Iris pigment epithelial cell (primary cell): Measurements from ENCODE around the gene KIF1A.

Experiments used
- DNase-seq: peaks from one replicate; pipeline ENCODE4 v3.0.0-alpha.2; 2011; ENCODE audit warnings: low read depth

Gene KIF1A

DNA sequence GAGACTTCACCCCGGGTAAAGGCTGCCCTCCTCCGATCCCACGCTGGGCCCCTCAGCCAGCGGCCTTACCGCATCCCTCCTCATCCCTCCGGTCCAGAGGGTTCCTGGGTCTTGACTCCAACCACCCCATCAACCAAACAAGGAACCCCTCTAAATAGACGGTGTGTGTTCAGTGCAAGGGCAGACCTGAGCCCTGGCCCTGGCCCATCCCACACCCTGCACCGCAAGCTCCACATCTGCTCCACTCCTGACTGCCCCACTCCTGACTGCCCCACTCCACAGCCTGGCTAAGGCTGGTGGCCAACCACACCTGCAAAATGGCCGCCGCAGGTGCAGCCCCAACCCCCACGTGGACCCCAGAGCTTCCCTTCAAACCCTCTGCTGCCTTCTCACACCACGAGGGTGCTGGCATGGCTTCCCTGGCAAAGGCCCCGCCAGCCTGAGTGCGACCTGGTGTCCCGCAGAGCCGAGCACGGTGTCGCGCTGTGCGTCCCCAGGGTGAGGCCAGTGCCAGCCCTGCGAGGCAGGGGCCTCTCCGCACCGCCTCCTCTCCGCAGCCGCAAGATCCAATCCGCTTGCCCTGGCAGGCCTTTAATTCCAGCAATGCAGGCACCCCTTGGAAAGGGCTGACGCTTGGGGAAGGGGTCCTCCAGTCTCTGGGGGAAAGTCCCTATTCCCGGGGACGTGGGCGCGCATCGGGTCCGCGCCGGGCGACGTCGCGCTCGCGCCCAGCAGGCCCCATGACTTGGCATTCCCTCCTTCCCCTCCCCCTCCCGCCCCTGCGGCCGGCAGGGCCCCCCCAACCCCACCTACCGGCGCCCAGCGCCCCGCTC, 1.5 kb downstream of the KIF1A start:
- no peak for DNase-seq

DNA sequence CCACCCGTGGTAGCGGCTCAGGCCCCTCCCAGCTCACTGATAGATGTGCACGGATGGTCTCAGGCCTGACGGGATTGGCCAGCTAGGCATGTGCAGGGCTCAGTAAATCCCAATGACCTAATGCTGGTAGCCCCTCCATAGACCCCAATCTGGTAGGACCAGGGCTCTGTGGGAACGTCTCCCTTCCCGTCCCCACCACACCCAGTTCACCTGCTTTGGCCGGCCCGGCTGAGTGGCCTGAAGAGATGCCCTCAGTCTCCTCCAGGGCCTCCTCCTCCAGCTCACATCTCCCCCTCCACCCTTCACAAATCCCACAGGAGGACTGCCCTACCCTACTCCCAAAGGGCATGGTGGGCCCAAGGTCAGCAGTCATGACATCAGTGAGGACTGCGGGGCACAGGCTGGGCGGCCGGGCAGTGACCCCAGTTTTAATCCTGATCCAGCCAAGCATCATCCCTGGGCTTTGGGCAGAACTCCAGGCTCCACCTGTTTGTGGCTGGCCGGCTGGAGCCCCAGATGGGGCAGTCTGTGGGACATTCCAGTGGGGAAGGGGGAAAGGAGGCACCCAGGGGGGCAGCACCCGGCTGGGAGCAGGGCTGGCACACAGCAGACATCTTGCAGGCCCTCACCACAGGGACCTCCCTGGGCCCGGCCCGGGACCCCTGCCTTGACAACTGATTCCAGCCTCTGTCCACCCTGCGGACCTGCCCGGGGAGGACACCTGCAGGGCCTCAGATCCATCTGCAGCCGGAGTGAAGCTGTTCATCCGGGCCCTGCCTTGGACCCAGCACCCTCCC, 2.3 kb downstream of the KIF1A start:
- DNase-seq, result no peak

DNA sequence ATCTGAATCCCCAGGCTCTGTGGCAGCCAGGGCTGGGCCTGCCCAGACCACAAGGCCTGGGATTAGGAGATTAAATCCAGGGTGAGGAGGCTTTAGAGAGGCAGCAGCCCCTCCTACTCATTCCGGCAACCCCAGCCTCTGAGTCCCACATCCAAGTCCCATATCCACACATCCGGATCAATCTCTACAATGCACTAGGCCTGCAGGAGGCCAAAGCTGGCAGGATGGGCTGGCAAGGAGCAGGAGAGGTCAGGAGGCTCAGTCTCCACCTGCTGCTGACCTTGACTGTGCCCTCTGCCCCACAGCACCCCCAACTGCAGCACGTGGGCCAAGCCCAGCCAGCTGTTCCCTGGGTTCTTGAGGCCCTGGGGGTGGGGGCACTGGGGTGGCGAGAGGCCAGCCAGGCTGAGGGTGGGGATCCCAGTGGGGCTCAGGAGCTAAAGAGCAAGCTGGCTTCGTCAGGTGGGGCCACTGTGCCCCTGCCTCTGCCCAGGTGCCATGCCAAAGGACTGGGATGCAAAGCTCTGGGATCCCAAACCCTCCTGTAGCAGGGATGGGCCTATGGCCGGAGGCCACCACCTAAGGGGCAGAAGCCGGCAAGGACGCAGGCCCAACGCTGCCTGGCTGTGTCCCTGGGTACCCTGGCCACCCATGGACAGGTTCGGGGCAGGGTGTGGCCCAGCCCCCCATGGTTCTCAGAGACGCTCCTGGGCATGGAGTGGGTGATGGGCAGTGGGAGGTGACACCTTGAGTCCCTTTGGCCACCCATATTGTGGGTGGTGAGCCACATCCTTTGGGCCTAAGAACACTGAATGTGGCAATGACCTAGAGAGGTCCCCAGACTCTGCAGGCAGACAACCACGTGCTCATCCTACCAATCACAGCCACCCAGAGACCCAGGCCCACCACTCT, 3.2 kb downstream of the KIF1A start:
- no peak for DNase-seq

DNA sequence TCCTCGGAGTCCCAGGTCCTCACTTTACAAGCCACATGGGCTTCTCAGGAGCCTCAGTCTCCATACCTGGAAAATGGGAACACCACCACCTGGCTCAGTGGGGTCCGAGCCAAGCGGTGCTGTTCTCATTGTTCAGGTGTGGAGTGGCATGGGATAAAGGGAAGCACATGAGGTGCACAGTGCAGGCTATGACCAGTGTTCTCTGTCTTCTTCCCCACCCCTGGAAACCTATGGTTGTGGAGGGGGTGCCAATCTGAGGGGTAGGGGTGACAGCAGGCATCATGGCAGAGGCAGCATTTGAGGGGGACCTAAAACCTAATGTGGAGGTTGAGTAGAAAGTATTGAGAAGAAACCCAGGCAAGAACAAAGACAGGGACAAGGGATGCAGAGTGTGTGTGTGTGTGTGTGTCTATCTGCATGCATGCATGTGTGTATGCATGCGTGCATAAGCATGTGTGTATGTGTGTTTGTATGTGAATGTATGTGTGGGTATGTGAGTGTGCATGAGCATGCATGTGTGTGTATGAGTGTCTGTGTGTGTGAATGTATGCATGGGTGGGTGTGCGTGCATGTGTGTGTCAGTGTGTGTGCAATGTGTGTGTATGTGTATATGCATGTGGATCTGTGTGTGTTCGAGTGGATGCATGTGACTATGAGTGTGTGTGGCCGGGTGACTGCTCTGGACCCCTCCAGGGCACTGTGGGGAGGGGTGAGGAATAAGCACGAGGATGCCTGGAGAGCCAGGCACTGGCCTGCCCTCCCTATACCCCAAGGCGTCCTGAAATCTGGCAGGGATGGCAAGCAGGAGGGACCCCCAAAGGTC, 4.0 kb downstream of the KIF1A start:
- DNase-seq, result no peak

DNA sequence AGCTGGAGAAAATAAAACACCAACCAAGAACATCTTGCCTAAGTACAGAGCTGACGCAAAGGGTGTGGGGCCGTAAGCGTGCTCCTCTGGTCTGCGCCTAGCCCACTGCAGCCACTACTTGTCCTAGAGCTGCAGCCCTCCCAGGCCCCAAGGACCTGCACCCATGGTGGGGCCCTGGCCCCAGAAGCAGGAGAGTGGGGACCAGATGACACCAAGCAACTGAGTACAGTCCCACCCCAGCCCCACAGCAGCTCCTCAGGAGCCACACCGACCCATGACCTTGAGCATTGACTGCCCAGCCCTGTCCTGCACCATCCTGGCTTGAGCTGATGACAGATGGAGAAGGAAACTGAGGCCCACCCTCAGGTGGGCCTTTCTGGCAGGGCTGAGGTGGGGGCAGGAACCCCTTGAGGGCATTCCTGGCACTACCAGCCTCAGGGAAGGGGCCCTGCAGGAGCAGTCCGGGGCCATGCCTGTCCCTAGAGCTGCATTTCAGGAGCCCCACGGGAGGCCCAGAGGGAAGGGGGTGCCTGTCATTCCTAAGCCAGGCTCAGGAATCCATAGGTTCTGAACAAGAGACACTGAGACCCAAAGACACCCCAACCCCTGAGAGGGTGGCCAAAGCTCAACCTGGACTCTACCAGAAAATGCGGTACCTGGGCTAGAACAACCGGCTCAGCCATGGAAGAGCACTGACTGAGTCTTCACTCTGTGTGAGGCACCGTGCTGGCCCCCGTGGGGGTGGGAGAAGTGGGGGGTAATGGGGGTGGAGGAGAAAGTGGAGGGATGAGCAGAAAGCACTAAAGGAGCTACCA, 4.9 kb downstream of the KIF1A start:
- no peak for DNase-seq

DNA sequence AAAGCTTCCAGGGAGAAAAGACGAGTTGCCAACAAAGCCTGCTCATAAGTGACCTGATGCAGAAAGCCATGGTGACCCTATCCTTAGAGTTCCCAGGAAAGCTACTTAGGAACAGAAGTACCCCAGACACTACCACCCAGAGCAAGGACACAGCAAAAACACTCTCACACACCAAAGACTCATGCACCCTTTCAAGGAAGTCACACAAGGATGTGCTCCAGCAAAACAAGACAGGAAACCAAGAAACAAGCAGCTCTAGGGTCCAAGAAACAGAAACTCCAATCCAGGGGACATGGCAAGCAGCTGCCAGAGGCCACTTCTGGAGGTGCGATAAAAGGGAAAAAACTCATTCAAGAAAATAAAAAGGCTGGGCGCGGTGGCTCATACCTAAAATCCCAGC, 5.7 kb downstream of the KIF1A start:
- DNase-seq, result no peak

DNA sequence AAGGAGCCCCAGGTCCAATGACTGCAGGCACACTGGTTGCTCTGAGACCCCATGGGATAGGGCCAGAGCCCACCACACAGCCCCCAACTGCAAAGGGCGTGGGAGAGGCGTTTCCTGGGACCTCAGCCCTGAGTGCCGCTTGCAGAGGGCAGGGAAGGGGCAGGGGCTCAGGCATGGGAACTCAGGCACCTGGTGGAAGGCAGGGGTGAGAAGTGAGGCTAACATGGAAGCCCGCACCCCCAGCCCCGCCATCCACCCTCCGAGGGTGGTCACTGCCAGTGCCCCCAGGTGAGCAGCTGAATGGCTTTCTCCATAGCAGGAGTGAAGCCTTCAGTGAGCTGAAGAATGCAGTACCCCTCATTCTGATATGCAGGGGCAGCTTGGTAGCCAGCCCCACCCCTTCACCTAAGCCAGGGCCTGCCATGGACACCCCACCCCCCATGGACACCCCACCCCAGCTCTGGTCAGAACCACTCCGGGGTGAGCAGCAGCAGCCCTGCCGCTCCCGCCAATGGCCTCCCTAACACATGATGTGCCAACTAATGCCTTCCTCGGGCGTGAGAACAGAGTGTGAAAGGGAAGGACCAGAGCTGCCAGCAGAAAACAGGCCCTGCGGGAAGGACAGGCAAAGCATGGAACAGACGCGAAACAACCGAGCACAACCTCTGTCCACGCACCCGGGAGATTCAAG, 6.6 kb downstream of the KIF1A start:
- no peak for DNase-seq

DNA sequence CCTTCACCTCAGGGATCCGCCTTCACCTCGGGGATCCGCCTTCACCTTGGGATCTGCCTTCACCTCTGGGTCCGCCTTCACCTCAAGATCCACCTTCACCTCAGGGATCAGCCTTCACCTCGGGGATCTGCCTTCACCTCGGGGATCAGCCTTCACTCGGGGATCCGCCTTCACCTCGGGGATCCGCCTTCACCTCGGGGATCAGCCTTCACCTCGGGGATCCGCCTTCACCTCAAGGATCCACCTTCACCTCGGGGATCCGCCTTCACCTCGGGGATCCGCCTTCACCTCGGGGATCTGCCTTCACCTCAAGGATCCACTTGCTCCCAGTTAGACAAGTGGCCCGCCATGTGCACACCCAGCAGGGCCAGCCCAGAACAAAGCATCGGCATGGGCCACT, 7.3 kb downstream of the KIF1A start:
- DNase-seq, result no peak

DNA sequence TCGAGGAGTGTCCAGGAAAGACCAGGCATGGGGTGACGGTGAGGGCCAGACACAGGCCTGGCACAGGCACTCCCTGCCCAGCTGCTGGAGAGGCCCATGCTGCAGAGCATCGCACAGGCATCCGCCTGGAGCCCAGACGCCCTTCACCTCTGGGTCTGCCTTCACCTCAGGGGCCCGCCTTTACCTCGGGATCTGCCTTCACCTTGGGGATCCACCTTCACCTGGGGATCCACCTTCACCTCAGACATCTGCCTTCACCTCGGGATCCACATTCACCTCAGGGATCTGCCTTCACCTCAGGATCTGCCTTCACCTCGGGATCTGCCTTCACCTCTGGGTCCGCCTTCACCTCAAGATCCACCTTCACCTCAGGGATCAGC, 7.7 kb downstream of the KIF1A start:
- no peak for DNase-seq

DNA sequence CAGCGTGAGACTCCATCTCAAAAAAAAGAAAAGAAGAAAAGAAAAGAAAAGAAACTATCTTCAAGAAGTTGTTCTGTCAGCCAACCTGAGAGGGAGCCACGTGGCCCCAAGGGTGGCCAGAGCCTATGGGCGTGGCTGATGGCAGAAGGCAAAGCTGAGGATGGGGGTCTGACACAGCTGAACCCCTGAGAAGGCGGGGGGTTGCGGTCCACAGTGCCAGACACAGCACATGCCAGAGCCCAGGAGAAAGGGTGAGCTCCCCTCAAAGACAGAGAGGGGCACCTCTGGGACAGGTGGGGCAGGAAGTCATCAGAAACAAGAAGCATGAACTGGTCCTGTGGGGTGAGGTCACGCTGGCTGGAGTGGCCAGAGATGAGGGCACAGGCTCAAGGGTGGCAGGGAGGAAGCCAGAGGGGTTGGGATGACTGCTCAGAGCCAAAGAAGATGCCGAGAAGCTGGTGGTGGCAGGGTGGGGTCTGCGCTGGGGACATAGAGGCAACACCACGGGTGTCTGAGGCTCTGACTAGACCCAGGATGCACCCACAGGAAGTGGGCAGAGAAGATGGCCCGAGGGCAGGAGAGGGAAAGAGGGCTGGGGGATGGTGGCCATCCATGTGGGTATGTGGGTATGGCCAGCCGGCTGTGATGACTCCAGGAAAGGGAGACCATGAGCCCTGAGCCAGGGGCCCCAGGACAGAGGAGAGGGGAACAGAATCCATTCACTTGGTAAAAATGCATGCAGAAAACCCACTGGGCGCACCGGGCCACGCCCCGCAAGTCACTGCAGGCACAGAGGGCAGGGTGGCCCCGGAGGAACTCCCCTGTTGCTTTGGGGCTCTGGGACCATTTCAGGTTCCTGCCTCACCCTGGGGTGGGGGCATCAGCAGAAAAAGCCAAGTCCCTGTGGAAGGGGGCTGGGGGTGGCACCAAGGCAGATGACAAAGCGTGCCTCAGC, 8.4 kb downstream of the KIF1A start:
- DNase-seq, result no peak

DNA sequence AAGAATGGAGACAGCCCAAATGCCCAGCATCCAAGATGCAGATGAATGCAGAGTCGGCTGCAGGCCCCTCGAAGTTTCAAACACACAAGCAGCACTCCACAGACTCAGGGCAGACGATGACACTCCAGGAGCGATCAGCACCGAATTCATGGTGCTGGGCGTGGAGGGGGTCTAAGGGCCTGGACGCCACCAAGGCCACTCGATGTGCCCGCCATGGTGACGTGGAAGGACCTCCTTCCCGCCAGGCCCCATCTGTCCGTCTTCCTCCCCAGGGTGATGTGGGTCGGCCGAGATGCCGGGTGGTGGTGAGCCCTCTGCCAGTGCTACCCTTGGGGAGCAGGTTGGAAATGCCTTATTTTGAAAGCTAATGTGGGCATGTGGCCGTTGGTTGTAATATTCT, 9.4 kb downstream of the KIF1A start:
- no peak for DNase-seq

DNA sequence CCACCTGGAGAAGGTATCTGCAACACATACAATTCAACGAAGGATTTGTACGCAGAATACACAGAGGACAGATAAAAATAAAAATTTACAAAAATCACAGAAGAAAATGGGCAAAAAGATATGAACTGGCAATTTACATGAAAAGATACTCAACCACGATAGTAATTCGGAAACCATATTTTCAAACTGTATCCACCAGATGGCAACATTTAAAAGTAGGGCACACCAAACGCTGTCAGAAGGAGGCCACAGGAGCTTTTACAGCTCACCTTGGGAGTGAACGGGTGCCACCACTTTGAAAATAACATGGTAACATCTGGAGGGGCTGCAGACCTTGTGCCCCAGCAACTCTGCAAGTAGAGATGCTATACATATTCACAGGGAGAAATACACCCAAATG, 9.8 kb downstream of the KIF1A start:
- DNase-seq, result no peak

DNA sequence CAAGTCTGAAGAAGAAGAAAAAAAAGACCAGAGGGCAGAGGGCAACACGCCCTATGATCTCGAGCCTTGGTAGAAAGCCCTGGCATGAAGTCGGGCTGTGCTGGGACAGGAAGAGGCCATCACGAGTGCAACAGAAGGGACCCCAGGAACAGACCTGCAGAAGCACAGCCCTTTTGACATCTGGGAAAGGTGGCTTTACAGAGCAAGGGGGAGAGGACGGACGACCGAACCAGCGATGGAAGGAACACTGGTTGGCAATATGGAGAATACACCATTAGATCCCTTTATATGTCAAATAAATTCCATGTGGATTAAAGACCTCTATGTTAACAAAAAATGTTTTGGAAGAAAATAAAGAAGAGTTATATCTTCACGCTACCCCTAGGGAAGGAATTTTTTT, 10.7 kb downstream of the KIF1A start:
- DNase-seq, result no peak

DNA sequence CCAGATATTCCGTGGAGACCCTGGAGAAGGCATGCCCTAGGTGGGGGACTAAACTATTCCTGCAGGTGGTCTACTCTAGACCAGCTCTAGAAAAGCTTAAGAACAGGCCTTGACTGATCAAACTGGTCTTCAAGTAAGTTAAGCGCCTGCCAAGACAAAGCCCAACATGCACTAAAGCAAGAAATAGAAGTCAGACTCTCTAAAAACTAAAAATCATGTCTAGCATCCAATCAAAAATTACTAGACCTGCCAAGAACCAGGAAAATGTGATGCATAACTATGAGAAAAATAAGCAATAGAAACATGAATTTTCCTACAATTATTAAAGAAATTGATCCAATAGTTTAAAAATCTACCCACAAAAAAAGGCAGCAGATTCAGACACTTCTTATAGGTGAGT, 13.6 kb downstream of the KIF1A start:
- DNase-seq, result no peak

DNA sequence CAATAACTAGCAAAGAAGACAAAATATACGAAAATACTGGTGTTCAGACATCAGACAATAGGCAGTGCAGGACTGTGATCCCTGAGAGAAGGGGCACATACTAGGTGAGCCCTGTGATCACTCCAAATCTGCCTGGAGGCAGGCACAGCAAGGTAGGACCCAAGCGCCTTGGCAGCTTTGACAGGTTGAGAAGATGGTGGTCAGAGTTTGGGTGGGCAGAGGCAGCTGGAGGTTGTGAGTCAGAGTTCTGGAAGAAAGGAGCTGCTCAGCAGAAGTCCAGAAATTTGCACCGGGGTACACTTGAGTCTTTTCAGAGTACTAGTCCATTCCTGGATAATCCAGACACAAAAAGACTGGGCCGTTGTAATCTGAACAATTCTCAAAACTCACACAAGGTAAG, 14.0 kb downstream of the KIF1A start:
- DNase-seq, result no peak

DNA sequence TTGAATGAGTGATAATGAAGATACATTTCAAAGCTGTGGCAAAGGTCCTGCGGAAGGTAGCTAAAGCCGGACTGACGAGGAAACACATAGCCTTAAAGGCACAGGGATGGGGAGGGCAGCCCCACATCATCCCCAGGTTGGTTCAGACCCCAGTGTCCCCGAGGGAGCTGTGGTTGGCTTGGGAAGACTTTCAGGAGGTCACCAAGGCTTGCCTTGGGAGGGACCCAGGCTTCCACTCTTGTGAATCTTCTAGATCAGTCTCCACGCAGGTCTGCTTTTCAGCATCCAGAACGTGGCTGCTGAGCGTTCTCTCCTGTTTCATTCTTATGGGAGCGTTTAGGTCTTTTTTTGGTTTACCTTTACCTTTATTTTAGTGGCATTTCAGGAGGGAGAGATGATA, 16.8 kb downstream of the KIF1A start:
- DNase-seq, result no peak

DNA sequence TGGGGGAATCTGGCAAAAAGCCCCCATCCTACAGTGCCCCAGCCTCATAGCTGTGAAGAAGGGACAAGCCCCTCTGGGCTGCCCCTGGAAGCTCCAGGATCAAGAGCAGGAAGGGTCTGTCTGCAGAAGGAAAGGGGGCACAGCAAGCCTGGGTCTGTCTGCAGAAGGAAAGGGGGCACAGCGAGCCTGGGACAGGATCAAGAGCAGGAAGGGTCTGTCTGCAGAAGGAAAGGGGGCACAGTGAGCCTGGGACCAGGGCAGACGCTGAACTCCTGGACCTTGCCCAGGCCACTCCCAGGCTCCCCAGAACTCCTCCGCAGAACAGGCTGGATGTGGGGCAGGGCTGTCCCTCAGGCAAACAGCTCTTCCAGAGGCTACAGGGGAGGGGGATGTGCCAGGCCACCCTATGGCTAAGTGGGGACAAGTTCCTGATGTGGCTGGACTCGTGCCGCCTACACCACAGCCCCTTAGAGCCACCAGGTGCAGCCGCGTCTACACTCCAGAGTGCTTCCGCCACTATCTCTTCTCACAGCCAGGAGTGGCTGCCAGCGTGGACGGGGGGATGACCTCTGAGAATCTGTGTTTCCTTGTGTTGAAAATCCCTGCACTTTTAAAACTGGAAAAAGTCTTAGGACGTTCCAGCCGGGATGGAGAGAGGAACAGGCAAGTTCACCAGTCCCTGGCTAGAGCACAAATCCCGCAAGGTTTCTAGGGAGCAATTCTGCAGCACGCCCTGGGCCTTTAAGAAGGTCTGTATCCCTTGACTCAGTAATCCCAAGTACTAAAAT, 20.8 kb downstream of the KIF1A start:
- DNase-seq, result no peak

DNA sequence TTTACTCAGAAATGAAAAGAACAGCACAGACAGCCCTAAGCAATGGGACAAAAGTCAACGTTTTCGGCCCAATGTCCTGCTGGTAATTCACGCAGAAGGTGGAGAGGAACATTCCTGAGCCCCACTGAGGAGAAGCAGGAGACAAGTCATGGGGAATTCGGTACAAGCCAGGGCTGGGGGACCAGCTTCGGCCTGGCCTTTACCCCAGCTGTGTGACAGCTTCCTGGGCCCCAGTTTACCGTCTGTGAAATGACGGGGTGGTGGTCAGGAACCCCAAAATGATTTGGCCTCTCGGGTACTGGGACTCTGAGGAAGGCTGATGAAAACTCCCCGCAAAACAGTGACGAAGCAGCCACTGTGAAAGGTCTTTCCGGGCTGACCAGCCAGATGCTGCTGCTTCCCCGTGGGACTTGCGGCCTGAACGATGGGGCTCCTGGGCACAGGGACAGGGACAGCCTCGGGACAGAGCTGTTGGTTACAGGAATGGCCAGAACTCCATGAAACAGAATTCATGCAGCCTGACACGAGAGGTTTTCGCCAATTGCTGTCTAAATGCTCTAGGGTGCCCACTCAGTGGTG, 21.6 kb downstream of the KIF1A start:
- no peak for DNase-seq
